ENCODE results near the gene LAG3.

The LAG3 gene

DNA sequence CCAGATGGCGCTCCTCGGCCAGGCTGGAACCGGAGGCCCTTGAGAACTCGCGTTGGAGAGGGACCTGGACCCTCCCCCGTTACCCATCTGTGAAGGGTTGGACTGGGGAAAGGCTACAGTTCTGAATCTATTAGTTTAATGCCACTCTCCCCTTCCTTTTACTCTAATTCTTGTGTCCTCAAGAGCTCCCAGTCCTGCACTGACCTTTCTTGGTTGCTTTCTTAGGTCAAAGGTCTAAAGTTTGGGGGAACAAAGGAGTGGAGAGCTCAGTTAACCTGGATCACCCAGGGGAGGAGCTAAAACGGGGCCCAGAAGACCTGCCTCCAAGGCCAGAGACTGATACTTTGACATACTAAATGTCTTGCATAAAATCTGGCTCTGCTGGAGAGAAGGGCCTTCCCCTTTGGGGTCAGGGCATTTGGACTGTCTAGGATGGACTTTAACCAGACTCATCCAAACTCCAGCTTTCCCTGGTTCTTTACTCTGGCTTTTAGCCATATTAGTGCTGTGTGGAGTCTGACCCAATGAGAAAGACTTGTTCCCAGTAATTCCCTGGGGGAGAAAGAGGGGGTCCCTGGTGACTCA lies 18.5 kb upstream of the LAG3 start:
- no peak for DNase-seq (ENCODE audit: low read depth in 2 of 2)

DNA sequence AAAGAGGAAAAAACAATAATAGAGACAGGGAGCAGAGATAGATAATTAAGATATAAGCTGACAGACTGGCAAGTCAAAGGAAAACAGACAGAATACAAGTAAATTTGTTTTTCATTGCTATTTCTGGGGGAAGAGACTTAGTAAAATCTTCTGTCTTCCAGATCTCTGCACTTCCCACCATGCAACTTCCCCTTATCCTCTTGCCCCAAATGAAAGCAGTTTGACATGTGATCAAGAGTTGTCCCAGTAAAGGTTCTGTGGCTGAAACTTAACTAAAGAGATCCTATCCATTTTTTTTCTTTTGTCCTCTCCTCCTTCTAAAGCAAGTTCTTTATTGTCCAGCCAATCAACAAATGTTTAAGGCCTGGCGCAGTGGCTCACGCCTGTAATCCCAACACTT lies 17.9 kb upstream of the LAG3 start:
- no peak for DNase-seq (ENCODE audit: low read depth in 2 of 2)

DNA sequence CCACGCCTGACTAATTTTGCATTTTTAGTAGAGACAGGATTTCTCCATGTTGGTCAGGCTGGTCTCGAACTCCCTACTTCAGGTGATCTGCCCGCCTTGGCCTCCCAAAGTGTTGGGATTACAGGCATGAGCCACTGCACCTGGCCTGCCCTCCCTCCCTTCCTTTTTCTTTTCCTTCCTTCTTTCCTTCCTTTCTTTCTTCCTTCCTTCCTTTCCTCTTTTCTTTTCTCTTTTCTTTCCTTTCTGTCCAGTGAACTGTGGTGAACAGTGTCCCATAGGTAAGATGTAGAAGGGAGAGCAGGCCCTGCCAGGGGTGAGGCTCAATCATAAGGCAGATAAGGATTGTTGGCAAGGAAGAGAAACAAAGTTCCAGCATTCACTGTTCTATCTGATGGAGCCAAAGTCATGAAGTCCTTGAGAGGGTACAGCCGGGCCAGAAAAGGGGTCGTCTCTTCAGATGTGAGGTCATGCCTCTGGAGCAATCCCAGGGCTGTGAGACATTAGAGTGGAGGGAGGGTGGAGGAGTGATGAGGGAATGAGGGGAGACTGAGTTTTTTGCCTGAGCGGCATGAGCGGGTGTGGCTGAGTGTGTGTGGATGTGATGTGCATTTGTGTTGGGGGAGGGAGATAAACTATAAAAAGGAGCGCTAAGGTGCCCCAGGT lies 15.2 kb upstream of the LAG3 start:
- no peak for DNase-seq (ENCODE audit: low read depth in 2 of 2)

GRCh38 chr12:6758506-6759095 lies 13.7 kb upstream of the LAG3 start:
- no peak for DNase-seq (ENCODE audit: low read depth in 2 of 2)

GRCh38 chr12:6759741-6760140 lies 12.6 kb upstream of the LAG3 start:
- no peak for DNase-seq (ENCODE audit: low read depth in 2 of 2)

DNA sequence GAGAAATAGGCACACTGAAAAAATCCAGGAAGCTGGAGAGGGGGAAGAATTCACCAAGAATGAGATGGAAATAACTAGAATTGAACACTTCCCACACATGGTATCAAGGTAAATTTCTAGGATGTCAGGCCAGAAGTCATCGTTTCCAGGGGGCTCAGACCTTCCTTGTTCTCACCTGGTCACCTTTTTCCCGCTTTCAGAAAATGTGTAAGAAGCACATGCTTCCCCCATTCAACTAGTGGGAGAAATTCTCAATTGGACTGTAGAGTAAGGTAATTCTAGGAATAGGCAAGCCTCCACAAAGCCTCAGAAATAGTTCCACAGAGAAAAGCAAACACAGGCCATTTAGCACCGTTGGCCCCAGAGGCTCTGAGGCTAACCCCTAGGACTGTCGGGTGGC lies 8.9 kb upstream of the LAG3 start:
- no peak for DNase-seq (ENCODE audit: low read depth in 2 of 2)

- peak in 1 of 2 donors; percentile 46 for DNase-seq (ENCODE audit: low read depth in 2 of 2)
These were observed 8.1 kb upstream of the LAG3 start for GRCh38 chr12:6764011-6764828.

GRCh38 chr12:6765048-6765633 lies 7.2 kb upstream of the LAG3 start:
- no peak for DNase-seq (ENCODE audit: low read depth in 2 of 2)

- DNase-seq (ENCODE audit: low read depth in 2 of 2), result no peak
These were observed 6.4 kb upstream of the LAG3 start, which contains the start of gene PTMS for GRCh38 chr12:6765634-6766581. Gene PTMS (plus strand): TSS chr12:6766363. CDS start chr12:6766706, 343 bp downstream.

GRCh38 chr12:6766651-6767349 lies 5.5 kb upstream of the LAG3 start:
- no peak for DNase-seq (ENCODE audit: low read depth in 2 of 2)

- no peak for DNase-seq (ENCODE audit: low read depth in 2 of 2)
These were observed 4.7 kb upstream of the LAG3 start for GRCh38 chr12:6767353-6768319.

- DNase-seq (ENCODE audit: low read depth in 2 of 2), result no peak
These were observed 3.8 kb upstream of the LAG3 start for GRCh38 chr12:6768437-6768914.

DNA sequence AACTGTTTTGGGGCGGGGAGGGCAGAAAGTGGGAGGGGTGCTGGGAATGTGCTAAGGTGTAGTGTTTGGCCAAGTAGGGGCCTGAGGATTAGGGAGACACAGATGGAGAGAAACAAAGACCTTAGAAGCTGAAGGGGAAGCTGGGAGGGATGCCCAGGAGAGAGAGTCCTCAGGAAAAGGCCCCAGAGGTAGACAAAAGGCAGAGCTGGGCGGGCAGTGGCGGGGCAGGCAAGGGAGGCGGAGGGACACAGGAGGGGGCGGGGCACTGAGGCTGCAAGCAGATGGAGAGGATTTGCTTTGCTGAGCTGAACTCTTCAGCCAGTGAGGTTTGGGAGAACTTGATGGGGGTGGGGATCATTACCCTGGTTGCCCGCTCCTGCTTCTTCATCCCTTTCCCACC lies 3.3 kb upstream of the LAG3 start:
- DNase-seq (ENCODE audit: low read depth in 2 of 2), result no peak

GRCh38 chr12:6769666-6770065 lies 2.7 kb upstream of the LAG3 start:
- no peak for DNase-seq (ENCODE audit: low read depth in 2 of 2)

- no peak for DNase-seq (ENCODE audit: low read depth in 2 of 2)
These were observed 2.2 kb upstream of the LAG3 start for GRCh38 chr12:6770094-6770493.

DNA sequence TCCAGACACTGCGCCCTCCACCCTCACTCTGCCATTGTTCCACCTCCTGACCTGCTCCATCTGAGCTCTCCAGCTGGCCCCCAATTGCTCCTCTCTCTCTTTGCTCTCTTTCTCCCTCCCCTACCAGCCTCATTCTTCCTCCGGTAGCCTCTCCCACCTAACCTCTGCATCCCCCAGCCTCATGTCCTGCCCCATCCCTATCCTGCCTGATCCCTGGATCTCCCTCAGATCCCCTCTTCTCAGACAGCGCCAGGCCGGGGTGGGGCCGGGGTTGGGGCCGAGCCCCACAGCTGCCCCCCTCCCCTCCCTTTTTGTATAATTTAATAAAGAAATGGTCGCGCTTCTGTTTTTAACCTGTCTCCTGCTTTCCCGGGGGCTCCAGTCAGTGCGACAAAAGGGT lies 1.7 kb upstream of the LAG3 start:
- DNase-seq (ENCODE audit: low read depth in 2 of 2), result no peak

- DNase-seq (ENCODE audit: low read depth in 2 of 2), result no peak
These were observed 1.2 kb upstream of the LAG3 start for GRCh38 chr12:6771091-6771495.

GRCh38 chr12:6771509-6772330 lies 600 bp upstream of the LAG3 start:
- DNase-seq (ENCODE audit: low read depth in 2 of 2), result no peak
